PFSK-1 (cell line): ENCODE data around the gene RIPK4.

ENCODE experiments used
- FOXP2 ChIP-seq: optimal IDR thresholded peaks from 2 replicates; pipeline ENCODE3; 2011; ENCODE audit warnings: borderline replicate concordance, control low read depth, inconsistent platforms; ENCODE audit not compliant: insufficient read depth; ENCODE audit errors: extremely low read length, extremely low read depth
- POLR2AphosphoS5 ChIP-seq: IDR thresholded peaks from 2 replicates; pipeline ENCODE4 v1.6.1; 2012; ENCODE audit warnings: low read depth, mild to moderate bottlenecking, control low read depth, low read length, moderate library complexity
- REST ChIP-seq, 2 experiments: IDR thresholded peaks; 2 replicates each; pipeline versions ENCODE4 v1.6.1 to v1.8.0; 2011 to 2012; ENCODE audit warnings: low read depth in 2 of 2, low read length in 2 of 2, control low read depth in 1 of 2, inconsistent platforms in 1 of 2, mild to moderate bottlenecking in 1 of 2, moderate library complexity in 1 of 2; ENCODE audit not compliant: insufficient read depth in 1 of 2
- SIN3A ChIP-seq: IDR thresholded peaks from 2 replicates; pipeline ENCODE4 v1.6.1; 2012; ENCODE audit warnings: mild to moderate bottlenecking, low read length, moderate library complexity, borderline replicate concordance; ENCODE audit not compliant: insufficient read depth
- TAF1 ChIP-seq: IDR thresholded peaks from 2 replicates; pipeline ENCODE4 v1.6.1; 2012; ENCODE audit warnings: low read length, control low read depth, borderline replicate concordance; ENCODE audit not compliant: insufficient read depth

The RIPK4 gene

GRCh38 chr21:41809891-41810596, 43.2 kb upstream of the RIPK4 start:
- TF ChIP-seq FOXP2 (no peak), TAF1 (no peak), POLR2AphosphoS5 (no peak), SIN3A (no peak), REST (IDR thresholded peaks at IDR 0.05; ENCODE audit: insufficient read depth in 1 of 2, low read depth in 2 of 2, low read length in 2 of 2) (no peak)

GRCh38 chr21:41808846-41809245, 42.0 kb upstream of the RIPK4 start:
- TF ChIP-seq SIN3A (no peak), FOXP2 (no peak), POLR2AphosphoS5 (no peak), TAF1 (no peak), REST (IDR thresholded peaks at IDR 0.05; ENCODE audit: insufficient read depth in 1 of 2, low read depth in 2 of 2, low read length in 2 of 2) (no peak)

GRCh38 chr21:41808094-41808493, 41.2 kb upstream of the RIPK4 start:
- TF ChIP-seq FOXP2 (no peak), SIN3A (no peak), TAF1 (no peak), REST (IDR thresholded peaks at IDR 0.05; ENCODE audit: insufficient read depth in 1 of 2, low read depth in 2 of 2, low read length in 2 of 2) (no peak), POLR2AphosphoS5 (no peak)

- no peak for TF ChIP-seq FOXP2
- no peak for TF ChIP-seq TAF1
- no peak for TF ChIP-seq REST (IDR thresholded peaks at IDR 0.05; ENCODE audit: insufficient read depth in 1 of 2, low read depth in 2 of 2, low read length in 2 of 2)
- TF ChIP-seq SIN3A, result no peak
- no peak for TF ChIP-seq POLR2AphosphoS5
These were observed 39.9 kb upstream of the RIPK4 start for GRCh38 chr21:41806773-41807172.
